Epidermal melanocyte (primary cell): ENCODE results near the gene KDELR1.
A peak's percentile ranks its signal among the peaks of the same experiment; 100 is the strongest.

Source experiments
- DNase-seq: peaks from one replicate; pipeline ENCODE4 v3.0.0; 2011; ENCODE audit warnings: low spot score; ENCODE audit not compliant: insufficient read length

KDELR1 gene

DNA sequence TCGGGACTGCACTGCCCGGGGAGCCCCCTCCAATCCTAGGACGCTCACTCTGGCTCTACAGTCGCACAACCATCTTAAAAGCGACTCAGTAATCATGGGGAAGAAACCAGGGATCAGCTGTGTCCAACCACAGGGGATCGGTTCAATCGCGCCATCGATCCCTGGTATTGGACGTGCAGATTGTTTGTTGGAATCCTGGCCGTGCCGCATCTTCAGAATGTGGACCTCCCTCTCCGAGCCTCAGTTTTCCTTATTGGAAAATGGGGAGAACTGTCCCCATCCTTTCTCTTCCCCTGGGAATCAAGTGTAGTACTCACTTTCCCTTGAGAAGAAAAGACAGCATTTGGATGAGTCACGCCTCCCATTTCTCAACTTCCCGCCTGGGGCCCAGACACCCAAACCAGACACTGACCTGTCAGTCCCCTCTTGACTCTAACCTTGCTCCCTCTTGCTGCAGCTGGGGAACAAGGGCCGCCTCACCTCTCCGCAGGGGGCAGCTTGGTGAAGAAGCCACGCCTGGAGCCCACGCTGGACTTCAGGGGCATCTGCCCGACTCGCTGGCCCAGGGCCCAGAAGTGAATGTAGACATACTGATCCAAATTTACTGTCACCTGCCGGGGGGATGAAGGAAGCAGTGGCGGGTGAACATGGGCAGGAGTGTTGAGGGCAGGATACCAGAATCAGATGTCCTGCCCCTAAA lies 48.4 kb downstream of the KDELR1 start:
- no peak for DNase-seq

DNA sequence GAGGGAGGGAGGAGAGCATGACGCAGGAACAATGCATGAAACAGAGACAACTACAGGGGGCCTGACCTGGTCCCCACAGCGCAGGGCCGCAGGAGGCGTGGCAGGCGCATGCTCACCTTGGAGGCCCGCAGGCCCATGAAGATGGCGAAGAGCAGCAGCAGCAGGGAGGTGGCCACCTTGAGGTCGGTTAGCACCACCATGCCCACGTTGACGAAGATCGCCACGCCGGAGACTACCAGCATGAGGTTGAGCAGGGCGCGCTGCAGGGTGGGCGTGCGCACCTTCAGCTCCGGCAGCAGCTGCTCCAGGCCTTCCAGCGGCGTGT lies 49.0 kb downstream of the KDELR1 start:
- no peak for DNase-seq

DNA sequence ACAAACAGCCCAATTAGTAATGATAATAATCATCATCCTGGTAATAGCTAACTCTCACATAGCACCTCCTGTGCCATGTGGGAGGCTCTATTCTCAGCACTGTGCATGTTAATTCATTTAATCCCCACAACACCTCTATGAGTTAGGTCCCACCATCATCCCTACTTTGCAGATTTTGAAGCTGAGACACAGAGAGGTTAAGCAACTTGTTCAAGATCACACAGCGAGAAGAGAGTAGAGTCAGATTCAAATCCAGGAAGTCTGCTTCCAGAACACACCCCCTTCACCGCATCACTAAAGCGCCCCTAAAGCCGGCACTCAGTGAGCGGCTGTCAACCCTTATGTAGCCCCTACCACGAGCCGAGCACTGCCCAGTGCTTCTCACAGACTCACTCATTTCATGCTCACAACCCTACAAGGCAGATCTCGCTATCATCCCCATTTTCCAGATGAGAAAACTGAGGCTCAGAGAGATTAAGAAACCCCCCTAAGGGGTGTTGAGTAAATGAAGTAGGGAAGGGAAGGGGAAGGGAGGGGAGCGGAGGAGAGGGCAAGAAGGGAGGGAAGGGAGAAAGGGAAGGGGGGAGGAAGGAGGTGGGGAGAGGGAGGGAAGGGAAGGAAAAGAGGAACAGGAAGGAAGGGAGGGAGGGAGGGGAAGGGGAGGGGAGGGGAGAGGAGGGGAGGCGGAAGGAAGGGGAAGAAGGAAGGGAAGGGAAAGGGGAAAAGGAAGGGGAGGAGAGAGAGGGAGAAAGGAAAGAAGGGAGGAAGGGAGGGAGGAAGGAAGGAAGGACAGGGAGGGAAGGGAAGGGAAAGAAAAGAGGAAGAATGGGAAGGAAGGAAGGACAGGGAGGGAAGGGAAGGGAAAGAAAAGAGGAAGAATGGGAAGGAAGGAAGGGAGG lies 49.6 kb downstream of the KDELR1 start:
- DNase-seq = no peak

DNA sequence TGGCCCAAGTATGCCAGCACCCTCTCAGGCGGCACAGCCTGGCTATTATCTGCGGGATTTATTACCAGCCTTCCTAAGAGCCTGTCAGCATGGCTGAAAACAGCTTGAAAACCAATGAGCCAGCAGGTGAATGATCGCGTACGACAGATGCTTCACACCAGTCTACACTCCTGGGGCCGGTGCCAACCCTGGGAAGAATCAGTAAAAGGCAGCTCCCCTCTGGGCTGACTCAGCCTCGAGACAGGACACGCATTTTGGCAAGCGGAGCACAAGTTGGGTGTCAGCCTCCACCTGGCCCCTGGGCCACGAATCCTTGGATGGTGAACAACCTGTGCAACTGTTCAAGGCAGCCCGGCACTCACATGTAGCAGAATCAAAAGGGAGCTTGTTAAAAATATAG lies 50.4 kb downstream of the KDELR1 start:
- DNase-seq = no peak

DNA sequence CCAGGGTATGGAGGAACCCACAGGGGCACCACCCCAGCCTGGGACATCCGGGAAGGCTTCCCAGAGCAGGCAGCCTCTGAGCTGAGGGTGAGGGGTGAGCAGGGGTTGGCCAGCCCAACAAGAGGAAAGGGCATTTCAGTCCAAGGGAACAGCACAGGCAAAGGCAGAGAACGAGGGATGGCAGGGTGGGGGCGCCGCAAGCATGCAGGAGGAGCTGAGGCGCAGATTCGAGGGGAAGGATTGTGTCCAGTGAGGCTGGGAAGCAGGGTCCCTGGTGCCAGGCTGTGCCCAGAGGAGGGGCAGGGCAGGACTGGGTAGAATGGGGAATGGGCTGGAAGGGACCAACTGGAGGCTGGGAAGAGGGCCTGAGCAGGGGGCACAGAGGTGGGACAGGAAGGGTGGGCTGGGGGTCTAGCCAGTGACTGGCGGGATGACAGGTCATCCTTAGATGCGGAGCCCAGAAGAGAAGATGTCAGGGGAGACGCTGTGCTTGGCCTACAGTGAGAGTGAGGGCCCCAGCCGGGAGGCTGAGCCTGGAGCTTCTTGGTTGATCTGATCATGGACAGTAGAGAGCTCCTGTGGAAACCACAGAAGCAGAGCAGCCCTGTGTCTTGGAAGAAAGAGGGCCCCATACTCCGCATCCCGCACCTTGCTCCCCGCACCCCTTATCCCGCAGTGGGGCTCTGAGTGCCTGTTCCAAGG lies 52.4 kb downstream of the KDELR1 start:
- no peak for DNase-seq

DNA sequence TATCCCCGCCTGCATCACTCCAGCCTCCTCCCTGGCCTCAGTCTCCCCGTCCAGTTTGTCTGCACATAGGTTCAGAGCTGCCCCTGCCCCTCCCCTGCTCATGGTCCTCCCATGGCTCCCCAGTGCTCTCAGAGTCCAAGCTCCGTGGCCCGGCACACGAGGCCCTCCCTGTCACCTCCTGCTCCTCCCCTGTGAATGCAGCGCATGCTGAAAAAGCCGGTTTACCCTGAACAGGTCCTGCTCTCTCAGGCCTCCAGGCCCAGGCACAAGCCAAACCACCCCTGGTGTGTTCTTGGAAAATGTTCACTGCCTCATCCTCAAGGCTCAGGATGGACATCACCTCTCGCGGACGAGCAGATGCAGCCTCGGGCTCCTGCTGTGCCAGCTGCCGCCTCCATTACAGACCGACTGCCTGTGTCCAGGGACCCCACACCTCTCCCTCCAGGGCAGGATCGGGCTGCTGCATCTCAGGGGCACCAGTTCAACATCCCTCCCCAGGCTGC lies 53.0 kb downstream of the KDELR1 start:
- no peak for DNase-seq

DNA sequence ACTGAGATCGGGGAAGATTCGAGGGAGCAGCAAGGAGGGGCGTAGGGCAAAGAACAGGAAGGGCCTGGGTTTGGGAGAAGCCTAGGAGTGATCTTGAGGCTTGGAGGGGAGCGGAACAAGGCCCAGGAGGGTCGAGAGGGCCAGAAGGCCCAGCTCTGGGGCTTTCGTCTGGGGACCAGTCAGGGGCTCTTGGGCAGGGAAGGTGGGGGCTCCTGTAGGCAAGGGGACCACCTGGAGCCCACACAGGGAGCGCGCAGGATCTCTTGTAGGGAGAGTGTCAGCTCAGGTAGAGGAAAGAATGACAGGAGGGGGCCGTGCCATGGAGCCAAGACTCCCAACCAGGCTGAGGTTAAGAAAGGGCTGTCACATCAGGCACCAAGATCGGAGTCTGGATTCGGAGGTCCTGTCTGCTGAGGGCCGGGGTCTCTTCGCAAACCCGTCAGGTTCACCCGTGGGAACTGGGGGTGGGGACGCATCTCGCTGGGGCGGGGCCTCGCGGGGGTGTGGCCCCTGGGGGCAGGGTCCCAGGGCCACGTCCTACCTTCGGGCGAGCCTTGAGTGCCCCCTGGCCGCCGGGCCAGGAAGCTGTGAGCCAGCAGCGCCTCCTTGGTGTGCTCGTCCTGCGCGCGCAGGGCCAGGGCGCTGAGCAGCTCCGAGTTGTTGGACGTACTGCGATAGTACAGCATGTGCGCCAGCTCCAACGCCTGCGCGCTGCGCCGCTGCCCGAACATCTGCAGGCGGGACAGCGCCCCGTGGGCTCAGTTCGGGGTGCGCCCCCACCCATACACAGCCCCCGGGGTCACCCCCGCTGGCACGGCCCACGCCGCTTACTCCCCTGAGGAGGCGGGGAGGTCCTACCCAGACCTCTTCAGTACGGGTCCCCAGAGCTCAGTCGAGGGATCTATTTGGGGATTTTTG lies 57.6 kb downstream of the KDELR1 start:
- DNase-seq = peak; percentile 91

DNA sequence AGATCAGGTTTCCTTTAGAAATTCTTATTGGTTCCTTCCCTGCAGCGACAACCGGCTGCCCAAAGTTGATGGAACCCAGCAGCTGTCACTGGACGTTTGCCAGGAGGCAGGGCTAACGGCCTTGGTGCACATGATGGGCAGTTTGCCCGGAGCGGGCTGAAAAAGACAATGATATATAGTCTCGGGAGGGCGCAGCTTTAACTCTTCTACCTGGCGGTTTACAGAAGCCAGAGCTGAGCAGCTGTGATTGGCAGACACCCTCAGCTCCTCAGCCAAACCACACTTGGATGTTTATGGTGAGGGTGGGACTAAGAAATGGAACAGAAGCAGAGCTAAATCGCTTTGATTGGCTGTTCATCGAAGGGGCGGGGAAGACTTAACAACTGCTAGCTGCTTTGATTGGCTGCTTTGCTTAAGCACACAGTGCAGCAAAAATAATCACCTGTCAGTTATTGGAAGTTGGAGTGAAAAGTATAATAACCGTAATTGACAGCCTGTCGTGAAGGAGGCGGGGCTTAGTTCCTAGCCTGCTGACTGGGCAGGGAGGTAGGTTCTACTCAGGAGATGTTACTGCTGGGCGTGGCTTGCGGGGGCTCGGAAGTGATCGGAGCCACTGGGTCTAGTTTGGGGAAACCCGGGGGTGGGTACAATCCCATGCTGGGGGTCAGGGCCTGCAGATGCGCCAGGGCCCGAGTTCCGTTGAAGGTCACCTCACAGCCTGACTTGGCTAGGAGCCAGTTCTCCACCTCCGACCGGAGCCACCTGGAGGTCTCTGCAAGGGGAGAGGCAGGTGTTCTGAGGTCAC lies 58.5 kb downstream of the KDELR1 start:
- peak; percentile 95 for DNase-seq
